Retinal pigment epithelial cell (primary cell): Measurements from ENCODE around the gene MTRF1.

Experiments
- DNase-seq: peaks from one replicate; pipeline ENCODE4 v3.0.0-alpha.2; 2010; ENCODE audit warnings: low read depth
- H3K4me3 ChIP-seq: 2 replicates; pipeline ENCODE4 v1.5.1; 2011; ENCODE audit warnings: mild to moderate bottlenecking, low read length, control low read depth, moderate library complexity
- TF ChIP-seq, protein P1 (sequence below): conservative IDR thresholded peaks from 2 replicates; pipeline ENCODE4 v1.5.1; 2011; ENCODE audit warnings: low read depth, low read length, control low read depth, inconsistent platforms

Gene MTRF1

DNA sequence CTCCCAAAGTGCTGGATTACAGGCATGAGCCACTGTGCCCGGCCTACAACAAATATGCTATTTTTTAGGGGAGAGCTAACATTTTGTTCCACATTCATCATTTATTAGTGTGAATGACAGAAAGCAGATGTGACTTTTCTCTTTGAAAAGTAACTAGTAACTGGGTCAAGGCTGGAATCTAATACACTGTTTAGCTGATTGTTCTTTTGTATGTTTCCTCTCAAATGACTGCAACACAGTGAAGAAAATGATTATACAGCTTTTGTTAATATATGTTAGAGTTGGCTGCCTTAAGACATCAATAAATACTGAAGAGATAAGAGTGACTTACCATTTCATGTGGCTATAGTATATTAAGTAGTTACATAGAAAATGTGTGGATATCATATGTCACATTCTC, 27.0 kb downstream of the MTRF1 start:
- TF ChIP-seq, protein P1, sequence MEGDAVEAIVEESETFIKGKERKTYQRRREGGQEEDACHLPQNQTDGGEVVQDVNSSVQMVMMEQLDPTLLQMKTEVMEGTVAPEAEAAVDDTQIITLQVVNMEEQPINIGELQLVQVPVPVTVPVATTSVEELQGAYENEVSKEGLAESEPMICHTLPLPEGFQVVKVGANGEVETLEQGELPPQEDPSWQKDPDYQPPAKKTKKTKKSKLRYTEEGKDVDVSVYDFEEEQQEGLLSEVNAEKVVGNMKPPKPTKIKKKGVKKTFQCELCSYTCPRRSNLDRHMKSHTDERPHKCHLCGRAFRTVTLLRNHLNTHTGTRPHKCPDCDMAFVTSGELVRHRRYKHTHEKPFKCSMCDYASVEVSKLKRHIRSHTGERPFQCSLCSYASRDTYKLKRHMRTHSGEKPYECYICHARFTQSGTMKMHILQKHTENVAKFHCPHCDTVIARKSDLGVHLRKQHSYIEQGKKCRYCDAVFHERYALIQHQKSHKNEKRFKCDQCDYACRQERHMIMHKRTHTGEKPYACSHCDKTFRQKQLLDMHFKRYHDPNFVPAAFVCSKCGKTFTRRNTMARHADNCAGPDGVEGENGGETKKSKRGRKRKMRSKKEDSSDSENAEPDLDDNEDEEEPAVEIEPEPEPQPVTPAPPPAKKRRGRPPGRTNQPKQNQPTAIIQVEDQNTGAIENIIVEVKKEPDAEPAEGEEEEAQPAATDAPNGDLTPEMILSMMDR = no peak
- no peak overlapping the region for H3K4me3 ChIP-seq
- no peak for DNase-seq

DNA sequence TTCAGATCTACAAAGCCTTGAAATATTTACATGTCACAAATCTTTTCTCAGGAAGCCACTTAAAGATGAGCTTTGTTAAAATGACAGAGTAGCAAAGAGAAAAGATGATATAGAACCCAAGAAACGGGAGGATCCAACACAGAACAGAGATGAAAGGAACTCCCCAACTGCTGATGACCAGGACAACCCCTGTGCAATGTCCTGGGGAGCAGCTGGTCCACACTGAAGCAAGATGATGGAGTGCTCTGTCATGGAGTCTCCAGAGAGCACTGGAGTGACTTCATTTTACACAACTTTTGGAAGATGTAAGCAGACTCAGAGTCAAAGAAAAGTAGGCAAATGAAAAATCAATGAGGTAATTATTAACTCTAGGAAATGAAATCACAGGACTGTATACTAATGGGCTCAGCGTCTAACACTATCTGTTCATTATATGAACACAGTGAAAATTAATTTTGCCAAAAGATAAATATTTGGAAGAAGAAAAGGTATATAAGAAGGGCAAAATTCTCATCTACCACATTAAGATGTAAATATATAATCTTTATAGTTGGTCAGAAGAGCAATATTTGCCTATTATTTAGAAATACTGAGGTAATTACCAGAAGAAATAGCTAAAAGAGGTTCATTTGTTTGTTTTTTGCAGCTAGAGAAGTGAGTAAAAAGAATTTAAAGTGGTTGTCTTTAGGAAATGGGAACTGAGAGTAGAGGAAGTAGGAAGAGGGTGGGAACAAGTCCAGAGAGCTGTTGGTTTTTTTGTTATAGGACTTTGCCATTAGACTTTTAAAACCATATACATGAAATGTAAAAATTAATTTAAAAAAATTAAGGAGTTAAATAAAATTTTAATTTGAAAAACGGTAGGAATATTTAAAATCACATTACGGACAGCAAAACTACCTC, 30.5 kb downstream of the MTRF1 start:
- no peak overlapping the region for H3K4me3 ChIP-seq
- TF ChIP-seq, protein P1 = no peak
- DNase-seq = no peak

DNA sequence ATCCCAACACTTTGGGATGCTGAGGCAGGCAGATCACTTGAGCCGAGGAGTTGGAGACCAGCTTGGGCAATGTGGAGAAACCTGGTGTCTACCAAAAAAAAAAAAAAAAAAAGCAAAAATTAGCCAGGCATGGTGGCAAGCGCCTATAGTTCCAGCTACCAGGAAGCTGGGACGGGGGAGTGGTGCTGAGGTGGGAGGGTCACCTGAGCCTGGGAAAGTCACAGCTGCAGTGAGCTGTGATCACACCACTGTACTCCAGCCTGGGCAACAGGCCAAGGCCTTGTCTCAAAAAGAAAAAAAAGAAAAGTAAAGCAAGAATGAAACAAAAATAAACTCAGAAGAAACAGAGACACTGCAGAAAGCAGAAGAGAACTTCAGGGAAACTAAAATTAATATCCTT, 31.6 kb downstream of the MTRF1 start:
- DNase-seq = no peak
- TF ChIP-seq, protein P1 = no peak
- no peak overlapping the region for H3K4me3 ChIP-seq

DNA sequence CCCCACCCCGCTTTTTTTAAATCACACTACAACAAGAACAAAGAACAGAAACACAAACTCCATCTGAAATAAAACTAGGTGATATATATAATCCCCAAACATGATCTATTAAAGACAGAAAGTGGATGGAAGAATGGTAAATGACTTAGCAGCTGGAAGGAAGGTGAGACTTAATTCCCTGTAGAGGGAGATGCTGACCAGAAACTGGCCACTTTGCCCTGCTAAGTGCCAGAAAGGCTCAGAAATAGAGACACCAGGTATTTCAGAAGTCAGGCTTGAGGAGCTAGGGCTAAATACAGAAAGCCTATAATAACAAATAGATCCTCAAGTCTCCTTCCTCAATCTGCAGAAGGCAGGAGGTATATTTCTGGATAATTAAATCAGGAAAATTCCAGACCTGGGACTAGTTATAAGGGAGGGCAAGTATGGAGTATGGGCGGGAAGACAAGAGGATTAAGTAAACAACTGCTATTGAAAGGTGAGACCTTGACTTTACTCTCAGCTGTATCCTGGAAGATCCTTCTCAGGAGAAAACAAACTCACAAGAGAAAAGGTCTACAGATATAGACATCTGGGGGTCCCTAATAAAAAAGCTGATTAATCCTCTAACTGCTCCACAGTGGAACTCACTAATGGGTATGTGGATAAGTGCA, 32.2 kb downstream of the MTRF1 start:
- DNase-seq = no peak
- TF ChIP-seq, protein P1 = no peak
- H3K4me3 ChIP-seq = no peak overlapping the region

DNA sequence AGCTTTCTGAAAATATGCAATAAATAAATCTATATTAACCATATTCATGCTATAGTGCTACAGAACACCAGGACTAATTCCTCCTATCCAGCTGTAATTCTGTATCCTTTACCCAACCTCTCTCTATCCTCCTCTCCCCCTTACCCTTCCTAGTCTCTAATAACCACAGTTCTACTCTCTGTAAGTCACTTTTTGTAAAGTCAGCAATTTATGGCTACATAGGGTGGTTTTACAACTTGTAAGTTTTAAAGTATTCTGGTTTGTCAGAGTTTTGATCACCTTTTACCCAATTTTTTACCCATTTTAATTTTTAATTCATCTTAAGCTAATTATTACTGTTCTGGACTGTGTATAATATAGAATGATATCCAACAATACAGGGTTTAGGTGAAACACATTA, 34.0 kb downstream of the MTRF1 start:
- H3K4me3 ChIP-seq = no peak overlapping the region
- DNase-seq = no peak
- TF ChIP-seq, protein P1 = no peak

DNA sequence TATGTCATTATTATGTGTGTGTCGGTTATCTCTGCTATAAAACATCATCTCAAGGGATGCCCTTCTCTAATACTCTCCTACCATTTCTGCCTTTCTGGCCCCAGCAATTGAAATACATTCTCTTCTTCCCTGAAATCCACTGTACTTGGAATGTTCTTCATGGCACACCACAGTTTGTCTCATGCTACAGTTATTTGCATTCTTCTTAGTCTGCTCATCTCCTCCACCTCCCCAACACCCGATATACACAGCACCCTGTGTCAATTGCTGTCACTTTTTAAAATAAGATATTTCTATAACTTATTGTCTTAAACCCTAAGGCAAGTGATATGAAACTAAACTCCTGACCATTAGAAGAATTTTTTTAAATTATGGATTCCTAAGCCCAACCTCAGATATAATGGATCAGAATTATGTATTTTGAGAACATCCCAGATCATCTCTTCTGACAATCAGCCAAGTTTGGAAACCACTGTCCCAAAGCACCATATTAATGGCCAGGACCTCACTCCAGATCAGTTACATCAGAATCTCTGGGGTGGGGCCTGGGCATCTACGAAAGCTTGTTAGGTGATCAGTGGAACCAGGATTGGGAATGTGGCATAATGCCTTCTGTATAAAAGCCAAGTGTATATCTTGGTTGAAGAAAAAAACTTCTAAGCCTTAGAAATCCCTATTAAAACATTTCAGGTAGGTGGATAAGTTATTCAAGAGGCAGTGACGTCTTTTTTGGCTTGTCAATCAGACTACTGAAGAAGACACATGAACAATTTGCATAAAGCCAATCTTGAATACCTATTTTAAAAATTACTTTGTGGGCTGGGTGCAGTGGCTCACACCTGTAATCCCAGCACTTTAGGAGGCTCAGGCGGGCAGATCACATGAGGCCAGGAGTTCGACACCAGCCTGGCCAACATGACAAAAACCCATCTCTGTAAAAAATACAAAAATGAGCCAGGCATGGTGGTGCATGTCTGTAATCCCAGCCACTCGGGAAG, 39.0 kb downstream of the MTRF1 start:
- DNase-seq = no peak
- no peak overlapping the region for H3K4me3 ChIP-seq
- TF ChIP-seq, protein P1 = no peak
